ENCODE data around the gene SLC25A1. TPM values are rescaled to one million over a fixed set of nuclear protein-coding genes. Genes with fewer than 3 reads are reported as not detected.

Gene SLC25A1
- polyA plus RNA-seq, 1 donor from 2014 or later, result 81.4 TPM

DNA sequence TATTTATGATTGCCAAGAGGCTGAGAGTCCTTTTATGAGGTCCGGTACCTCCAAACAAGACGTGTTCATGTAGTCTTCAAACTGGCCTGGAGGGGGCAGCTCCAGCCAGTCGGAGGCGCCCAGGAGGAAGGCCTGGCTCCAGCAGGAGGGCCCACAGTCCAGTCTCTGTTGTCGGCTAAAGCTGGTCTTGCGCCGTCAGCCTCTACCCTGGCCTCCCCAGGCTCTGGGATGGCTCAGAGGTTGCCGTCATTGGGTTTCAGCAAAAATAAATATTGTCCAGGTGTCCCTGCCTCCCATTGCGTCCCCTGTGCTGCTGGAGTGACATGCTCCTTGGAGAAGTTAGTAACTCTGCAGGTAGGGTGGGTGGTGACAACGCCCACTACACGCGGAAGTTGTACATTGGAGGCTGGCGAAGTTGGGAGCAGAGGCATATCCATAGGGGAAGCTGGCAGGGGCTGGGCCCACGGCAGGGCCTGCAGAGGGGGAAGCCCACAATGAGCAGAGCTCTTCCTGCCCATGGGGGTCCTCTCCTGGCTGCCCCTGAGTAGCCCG, 1.0 kb upstream of the SLC25A1 start:
- H2AFZ ChIP-seq (ENCODE audit: low read depth, low read length), result no peak overlapping the region
- no peaks in the 10 kb centered on the region for H3K27me3 ChIP-seq (ENCODE audit: insufficient read depth, low read depth, low read length)

DNA sequence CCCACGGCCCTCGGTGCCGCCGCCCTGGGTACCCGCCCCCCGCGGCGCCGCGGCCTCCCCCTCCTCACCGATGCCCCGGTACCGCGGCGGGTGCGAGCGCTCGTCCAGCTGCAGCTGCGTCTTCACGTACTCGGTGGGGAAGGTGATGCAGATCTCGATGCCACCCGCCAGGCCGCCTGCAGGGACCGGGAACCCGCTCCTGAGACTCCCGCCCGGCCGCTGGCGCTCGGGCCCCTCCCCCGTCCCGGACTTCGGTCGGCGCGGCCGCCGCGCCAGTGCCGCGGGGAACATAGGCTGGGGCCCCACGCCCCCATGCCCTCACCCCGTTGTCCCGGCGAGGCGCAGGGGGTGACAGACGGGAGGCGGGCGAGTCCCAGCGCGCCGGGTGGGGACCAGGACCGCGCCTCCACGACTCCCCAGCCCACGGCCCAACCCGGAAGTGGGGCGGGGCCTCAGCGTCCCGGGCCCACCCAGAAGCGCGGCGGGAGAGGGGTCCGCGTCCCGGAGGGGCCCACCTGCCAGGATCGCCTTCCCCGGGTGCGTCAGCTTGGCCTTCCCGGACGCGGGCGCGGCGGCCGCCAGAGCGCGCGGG, 375 bp downstream of the SLC25A1 start:
- no peaks in the 10 kb centered on the region for H3K9me2 ChIP-seq (ENCODE audit: insufficient read depth, low read length)
- no peaks in the 10 kb centered on the region for H3F3A ChIP-seq (ENCODE audit: insufficient read depth, low read length, poor library complexity, severe bottlenecking)
- peak overlapping the region; percentile 71 for H3K9ac ChIP-seq (ENCODE audit: low read length)
- H3K27ac ChIP-seq (ENCODE audit: low read length), result no peak overlapping the region
- peak overlapping the region; percentile 91 for H3K4me3 ChIP-seq (ENCODE audit: low read length)
- H3K4me2 ChIP-seq (ENCODE audit: low read length), result no peak overlapping the region
- no peaks in the 10 kb centered on the region for H4K20me1 ChIP-seq (ENCODE audit: insufficient read depth)
- no peaks in the 10 kb centered on the region for H3K36me3 ChIP-seq (ENCODE audit: insufficient read depth, low read length)
- H2AFZ ChIP-seq (ENCODE audit: low read depth, low read length), result no peak overlapping the region
- no peaks in the 10 kb centered on the region for H3K27me3 ChIP-seq (ENCODE audit: insufficient read depth, low read depth, low read length)
- no peaks in the 10 kb centered on the region for H3K79me2 ChIP-seq (replicated peaks; ENCODE audit: insufficient read depth, low read length)
- TF ChIP-seq, protein P1, sequence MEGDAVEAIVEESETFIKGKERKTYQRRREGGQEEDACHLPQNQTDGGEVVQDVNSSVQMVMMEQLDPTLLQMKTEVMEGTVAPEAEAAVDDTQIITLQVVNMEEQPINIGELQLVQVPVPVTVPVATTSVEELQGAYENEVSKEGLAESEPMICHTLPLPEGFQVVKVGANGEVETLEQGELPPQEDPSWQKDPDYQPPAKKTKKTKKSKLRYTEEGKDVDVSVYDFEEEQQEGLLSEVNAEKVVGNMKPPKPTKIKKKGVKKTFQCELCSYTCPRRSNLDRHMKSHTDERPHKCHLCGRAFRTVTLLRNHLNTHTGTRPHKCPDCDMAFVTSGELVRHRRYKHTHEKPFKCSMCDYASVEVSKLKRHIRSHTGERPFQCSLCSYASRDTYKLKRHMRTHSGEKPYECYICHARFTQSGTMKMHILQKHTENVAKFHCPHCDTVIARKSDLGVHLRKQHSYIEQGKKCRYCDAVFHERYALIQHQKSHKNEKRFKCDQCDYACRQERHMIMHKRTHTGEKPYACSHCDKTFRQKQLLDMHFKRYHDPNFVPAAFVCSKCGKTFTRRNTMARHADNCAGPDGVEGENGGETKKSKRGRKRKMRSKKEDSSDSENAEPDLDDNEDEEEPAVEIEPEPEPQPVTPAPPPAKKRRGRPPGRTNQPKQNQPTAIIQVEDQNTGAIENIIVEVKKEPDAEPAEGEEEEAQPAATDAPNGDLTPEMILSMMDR (IDR thresholded peaks at IDR 0.05; ENCODE audit: poor library complexity, severe bottlenecking), result no peak
- peak; percentile 42 for TF ChIP-seq POLR2AphosphoS5 (IDR thresholded peaks at IDR 0.05)
- H3K9me3 ChIP-seq (ENCODE audit: low read length), result no peaks in the 10 kb centered on the region

More for the DNA sequence above, 1.0 kb upstream of the SLC25A1 start:
- no peak overlapping the region for H3K27ac ChIP-seq (ENCODE audit: low read length)
- peak overlapping the region; percentile 91 for H3K4me3 ChIP-seq (ENCODE audit: low read length)
- H3K36me3 ChIP-seq (ENCODE audit: insufficient read depth, low read length), result no peaks in the 10 kb centered on the region
- H3K79me2 ChIP-seq (replicated peaks; ENCODE audit: insufficient read depth, low read length), result no peaks in the 10 kb centered on the region
- H3K4me2 ChIP-seq (ENCODE audit: low read length), result peak overlapping the region; percentile 6
- H3K9me2 ChIP-seq (ENCODE audit: insufficient read depth, low read length), result no peaks in the 10 kb centered on the region
- H3F3A ChIP-seq (ENCODE audit: insufficient read depth, low read length, poor library complexity, severe bottlenecking), result no peaks in the 10 kb centered on the region
- no peaks in the 10 kb centered on the region for H4K20me1 ChIP-seq (ENCODE audit: insufficient read depth)
- H3K9ac ChIP-seq (ENCODE audit: low read length), result peak overlapping the region; percentile 71
- TF ChIP-seq, protein P1 (IDR thresholded peaks at IDR 0.05; ENCODE audit: poor library complexity, severe bottlenecking), result peak; percentile 72
- peak; percentile 64 for TF ChIP-seq SMC3 (conservative IDR thresholded peaks at IDR 0.05; ENCODE audit: poor library complexity)
- no peak for TF ChIP-seq EZH2 (IDR thresholded peaks at IDR 0.05; ENCODE audit: borderline replicate concordance, insufficient read depth, low read length, poor library complexity, severe bottlenecking)
- peak; percentile 59 for TF ChIP-seq RAD21 (conservative IDR thresholded peaks at IDR 0.05)
- no peaks in the 10 kb centered on the region for H3K9me3 ChIP-seq (ENCODE audit: low read length)

DNA sequence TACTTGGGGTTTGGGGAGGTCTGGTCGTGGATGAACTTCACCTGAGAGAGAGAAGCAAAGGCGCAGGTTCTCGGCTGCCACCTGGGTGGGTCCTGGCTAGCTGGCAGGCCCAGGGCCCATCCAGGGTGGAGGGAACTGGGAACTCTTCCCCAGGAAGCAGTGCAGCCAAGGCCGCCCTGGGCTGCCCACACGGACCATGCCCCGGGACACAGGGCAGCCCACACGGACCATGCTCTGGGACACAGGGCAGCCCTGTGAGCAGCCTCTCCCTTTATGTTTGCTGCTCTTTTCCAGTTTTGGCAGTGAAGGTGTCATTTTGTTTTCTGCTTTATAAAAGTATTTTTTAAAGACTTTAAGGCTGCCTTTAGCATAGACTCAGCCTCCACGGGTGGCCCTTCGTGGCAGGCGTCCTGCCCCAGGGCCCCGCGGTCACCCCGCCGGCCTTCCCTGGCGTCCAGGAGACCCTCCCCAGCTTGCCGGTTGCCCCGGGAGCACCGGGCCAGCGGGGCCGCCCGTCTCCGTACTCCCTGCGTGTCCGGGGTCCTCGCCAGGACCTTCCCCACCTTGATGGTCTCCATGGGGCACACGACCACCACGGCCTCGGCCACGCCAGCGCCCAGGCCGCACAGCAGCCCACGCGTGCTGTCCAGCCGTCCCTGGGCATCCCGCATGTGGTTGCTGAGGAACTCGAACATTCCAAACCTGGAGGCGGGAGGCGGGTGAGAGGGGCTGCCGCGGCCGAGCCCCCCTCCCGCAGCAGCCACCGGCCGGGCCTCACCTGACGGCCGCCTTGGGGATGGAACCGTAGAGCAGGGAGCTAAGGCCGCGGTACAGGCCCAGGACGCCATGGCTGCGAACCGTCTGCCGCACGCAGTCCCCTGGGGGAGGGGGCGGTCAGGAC, 1.1 kb downstream of the SLC25A1 start:
- Histone ChIP-seq H3K27me3 (ENCODE audit: insufficient read depth, low read depth, low read length) (no peaks in the 10 kb centered on the region), H3K9me2 (ENCODE audit: insufficient read depth, low read length) (no peaks in the 10 kb centered on the region), H3K79me2 (replicated peaks; ENCODE audit: insufficient read depth, low read length) (peaks cover 4% of the 10 kb centered on the region), H3K4me2 (ENCODE audit: low read length) (no peak overlapping the region), H2AFZ (ENCODE audit: low read depth, low read length) (no peak overlapping the region), H3K9me3 (ENCODE audit: low read length) (no peaks in the 10 kb centered on the region), H3F3A (ENCODE audit: insufficient read depth, low read length, poor library complexity, severe bottlenecking) (no peaks in the 10 kb centered on the region), H3K9ac (ENCODE audit: low read length) (peak overlapping the region; percentile 71), H3K27ac (ENCODE audit: low read length) (no peak overlapping the region), H3K36me3 (ENCODE audit: insufficient read depth, low read length) (no peaks in the 10 kb centered on the region), H3K4me3 (ENCODE audit: low read length) (peak overlapping the region; percentile 91), H4K20me1 (ENCODE audit: insufficient read depth) (no peaks in the 10 kb centered on the region)
- TF ChIP-seq EP300 (conservative IDR thresholded peaks at IDR 0.05; ENCODE audit: poor library complexity, severe bottlenecking) (no peak), TAF1 (IDR thresholded peaks at IDR 0.05; ENCODE audit: low read depth) (no peak)

All from neural cell (in vitro differentiated cells).